Measurements from ENCODE around the gene AQP12A.

- TF ChIP-seq, protein P1, sequence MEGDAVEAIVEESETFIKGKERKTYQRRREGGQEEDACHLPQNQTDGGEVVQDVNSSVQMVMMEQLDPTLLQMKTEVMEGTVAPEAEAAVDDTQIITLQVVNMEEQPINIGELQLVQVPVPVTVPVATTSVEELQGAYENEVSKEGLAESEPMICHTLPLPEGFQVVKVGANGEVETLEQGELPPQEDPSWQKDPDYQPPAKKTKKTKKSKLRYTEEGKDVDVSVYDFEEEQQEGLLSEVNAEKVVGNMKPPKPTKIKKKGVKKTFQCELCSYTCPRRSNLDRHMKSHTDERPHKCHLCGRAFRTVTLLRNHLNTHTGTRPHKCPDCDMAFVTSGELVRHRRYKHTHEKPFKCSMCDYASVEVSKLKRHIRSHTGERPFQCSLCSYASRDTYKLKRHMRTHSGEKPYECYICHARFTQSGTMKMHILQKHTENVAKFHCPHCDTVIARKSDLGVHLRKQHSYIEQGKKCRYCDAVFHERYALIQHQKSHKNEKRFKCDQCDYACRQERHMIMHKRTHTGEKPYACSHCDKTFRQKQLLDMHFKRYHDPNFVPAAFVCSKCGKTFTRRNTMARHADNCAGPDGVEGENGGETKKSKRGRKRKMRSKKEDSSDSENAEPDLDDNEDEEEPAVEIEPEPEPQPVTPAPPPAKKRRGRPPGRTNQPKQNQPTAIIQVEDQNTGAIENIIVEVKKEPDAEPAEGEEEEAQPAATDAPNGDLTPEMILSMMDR (IDR thresholded peaks at IDR 0.05): no peak
- no peak for TF ChIP-seq EZH2phosphoT487 (IDR thresholded peaks at IDR 0.05)
These were observed 19.5 kb upstream of the AQP12A start for GRCh38 chr2:240672076-240672700.
